Astrocyte of the hippocampus (primary cell): ENCODE measurements around the gene RUNX2.

Experiments
- DNase-seq: peaks from one replicate; pipeline ENCODE4 v3.0.0; 2011; ENCODE audit warnings: low read depth, low spot score

The RUNX2 gene

GRCh38 chr6:45411959-45412358 lies 83.8 kb downstream of the RUNX2 start:
- no peak for DNase-seq

- DNase-seq: no peak
Measured at GRCh38 chr6:45415315-45415714, 87.2 kb downstream of the RUNX2 start.

GRCh38 chr6:45415788-45416518 lies 87.8 kb downstream of the RUNX2 start:
- no peak for DNase-seq

- DNase-seq: no peak
Measured at GRCh38 chr6:45416700-45417099, 88.6 kb downstream of the RUNX2 start.

- no peak for DNase-seq
Measured at GRCh38 chr6:45417436-45417835, 89.3 kb downstream of the RUNX2 start.

GRCh38 chr6:45419571-45420082 lies 91.5 kb downstream of the RUNX2 start:
- DNase-seq: peak; percentile 87

GRCh38 chr6:45420083-45420908 lies 92.2 kb downstream of the RUNX2 start:
- DNase-seq: peak; percentile 89

- DNase-seq: no peak
Measured at GRCh38 chr6:45420909-45421708, 93.0 kb downstream of the RUNX2 start.

- DNase-seq: peak; percentile 93
Measured at GRCh38 chr6:45421709-45422502, 93.8 kb downstream of the RUNX2 start.

- peak; percentile 81 for DNase-seq
Measured at GRCh38 chr6:45422503-45423110, 94.5 kb downstream of the RUNX2 start.

GRCh38 chr6:45423111-45423823 lies 95.1 kb downstream of the RUNX2 start:
- peak; percentile 55 for DNase-seq

GRCh38 chr6:45423824-45424450 lies 95.8 kb downstream of the RUNX2 start:
- DNase-seq: peak; percentile 59

GRCh38 chr6:45424451-45424861 lies 96.3 kb downstream of the RUNX2 start:
- DNase-seq: peak; percentile 52

GRCh38 chr6:45426251-45426650 lies 98.1 kb downstream of the RUNX2 start:
- DNase-seq: no peak

- no peak for DNase-seq
Measured at GRCh38 chr6:45427726-45428125, 99.6 kb downstream of the RUNX2 start.

GRCh38 chr6:45428727-45429126 lies 100.6 kb downstream of the RUNX2 start:
- no peak for DNase-seq

GRCh38 chr6:45430590-45431202 lies 102.6 kb downstream of the RUNX2 start:
- no peak for DNase-seq

GRCh38 chr6:45431317-45432065 lies 103.4 kb downstream of the RUNX2 start:
- DNase-seq: no peak
